Fibroblast of mammary gland (primary cell): ENCODE measurements around the gene CARS1.
A peak's percentile ranks its signal among the peaks of the same experiment; 100 is the strongest.

Experiments
- DNase-seq: peaks from one replicate; pipeline ENCODE4 v3.0.0-alpha.2; 2010; ENCODE audit warnings: low read depth
- H3K4me3 ChIP-seq: 2 replicates; pipeline ENCODE4 v1.5.1; 2011; ENCODE audit warnings: low read depth, mild to moderate bottlenecking, low read length, moderate library complexity; ENCODE audit not compliant: control insufficient read depth
- TF ChIP-seq, protein P1 (sequence below): conservative IDR thresholded peaks from 2 replicates; pipeline ENCODE4 v1.5.1; 2011; ENCODE audit warnings: low read depth, low read length, inconsistent platforms; ENCODE audit not compliant: control insufficient read depth, insufficient read depth

CARS1 gene

DNA sequence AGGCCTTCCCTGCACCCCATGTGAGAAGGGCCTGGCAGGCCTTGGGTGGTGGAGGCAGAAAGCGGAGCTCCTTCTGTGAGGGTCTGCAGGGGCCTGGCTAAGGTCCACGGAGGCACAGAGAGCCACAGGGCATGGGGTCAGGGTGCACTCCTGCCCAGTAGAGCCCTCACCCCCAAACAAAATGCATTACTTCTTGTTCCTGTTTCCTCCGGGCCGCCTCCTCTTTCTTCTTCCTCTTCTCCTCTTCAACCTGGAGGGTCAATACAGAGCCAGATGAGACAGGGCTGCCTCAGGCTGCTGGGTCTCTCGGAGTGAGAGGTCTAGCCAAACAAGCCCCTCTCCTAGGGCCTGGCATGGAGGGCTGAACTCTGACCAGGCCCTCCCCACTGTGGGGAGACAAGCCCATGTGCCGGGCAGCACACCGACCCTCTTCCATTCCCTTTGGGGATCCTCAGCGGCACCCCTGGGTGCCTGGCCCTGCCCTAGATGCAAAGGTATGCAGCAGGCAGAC, 54.8 kb downstream of the CARS1 start:
- no peak overlapping the region for H3K4me3 ChIP-seq
- TF ChIP-seq, protein P1, sequence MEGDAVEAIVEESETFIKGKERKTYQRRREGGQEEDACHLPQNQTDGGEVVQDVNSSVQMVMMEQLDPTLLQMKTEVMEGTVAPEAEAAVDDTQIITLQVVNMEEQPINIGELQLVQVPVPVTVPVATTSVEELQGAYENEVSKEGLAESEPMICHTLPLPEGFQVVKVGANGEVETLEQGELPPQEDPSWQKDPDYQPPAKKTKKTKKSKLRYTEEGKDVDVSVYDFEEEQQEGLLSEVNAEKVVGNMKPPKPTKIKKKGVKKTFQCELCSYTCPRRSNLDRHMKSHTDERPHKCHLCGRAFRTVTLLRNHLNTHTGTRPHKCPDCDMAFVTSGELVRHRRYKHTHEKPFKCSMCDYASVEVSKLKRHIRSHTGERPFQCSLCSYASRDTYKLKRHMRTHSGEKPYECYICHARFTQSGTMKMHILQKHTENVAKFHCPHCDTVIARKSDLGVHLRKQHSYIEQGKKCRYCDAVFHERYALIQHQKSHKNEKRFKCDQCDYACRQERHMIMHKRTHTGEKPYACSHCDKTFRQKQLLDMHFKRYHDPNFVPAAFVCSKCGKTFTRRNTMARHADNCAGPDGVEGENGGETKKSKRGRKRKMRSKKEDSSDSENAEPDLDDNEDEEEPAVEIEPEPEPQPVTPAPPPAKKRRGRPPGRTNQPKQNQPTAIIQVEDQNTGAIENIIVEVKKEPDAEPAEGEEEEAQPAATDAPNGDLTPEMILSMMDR = no peak
- DNase-seq = no peak

DNA sequence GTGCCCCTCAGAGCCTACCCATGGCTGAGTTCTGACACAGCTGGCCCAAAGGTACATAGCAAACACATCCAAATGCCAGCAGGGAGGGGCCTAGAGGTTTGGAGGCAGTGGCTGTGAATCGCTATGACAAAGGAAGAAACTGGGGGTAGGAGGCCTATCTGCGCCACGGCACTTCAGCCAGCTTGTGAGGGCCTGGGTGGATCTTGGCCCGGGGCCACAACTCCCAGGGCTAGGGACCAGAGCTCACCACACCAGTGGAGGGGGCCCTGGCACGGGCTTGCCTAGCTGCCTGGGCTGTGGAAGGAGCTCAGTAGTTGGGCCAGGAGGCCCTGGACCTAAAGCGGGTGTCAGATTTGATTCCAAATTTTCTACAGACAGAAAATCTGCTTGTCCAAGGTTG, 55.7 kb downstream of the CARS1 start:
- DNase-seq = no peak
- TF ChIP-seq, protein P1 = no peak
- H3K4me3 ChIP-seq = no peak overlapping the region

DNA sequence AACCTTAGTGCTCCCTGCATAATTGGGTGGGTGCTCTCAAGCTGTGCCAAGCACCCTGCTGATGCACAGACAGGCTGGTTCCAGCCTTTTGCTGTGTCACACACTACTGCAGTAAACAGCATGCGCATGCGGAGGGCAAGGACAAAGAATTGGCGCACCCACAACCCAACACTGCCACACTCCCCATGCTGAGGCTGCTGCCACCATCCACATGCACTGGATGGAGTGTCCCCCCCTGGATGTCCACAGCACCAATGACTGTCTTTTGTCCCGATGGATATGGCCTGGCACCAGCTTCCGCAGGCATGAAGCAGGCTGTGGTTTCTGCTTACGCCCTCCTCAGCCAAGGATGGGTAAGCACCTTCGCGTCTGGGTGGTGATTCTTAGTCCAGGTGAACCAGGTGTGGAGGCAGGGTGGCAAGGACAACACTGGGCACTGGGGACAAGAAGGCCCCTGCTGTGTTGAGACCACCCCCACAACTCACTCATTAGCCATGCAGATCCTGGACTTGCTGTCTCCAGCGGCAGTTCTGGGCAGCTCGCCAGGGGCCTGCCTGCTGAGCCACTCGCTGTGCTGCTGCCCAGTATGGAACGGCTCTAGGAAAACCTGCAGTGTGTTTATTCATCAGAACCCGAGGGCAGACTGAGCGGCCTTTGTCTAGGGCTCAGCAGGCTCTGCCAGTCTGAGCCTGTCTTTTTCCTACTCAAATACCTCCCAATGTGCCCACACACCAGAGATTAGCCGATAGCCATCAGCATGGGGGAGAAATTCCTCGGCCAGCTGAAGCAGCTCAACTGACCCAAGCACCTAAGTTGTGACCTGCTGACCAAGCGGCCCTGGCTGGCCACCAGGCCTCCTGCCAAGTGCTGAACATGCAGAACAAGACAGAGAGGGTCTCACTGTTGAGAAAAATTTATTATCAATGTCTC, 56.9 kb downstream of the CARS1 start:
- DNase-seq = peak; percentile 53
- TF ChIP-seq, protein P1 = no peak
- no peak overlapping the region for H3K4me3 ChIP-seq

DNA sequence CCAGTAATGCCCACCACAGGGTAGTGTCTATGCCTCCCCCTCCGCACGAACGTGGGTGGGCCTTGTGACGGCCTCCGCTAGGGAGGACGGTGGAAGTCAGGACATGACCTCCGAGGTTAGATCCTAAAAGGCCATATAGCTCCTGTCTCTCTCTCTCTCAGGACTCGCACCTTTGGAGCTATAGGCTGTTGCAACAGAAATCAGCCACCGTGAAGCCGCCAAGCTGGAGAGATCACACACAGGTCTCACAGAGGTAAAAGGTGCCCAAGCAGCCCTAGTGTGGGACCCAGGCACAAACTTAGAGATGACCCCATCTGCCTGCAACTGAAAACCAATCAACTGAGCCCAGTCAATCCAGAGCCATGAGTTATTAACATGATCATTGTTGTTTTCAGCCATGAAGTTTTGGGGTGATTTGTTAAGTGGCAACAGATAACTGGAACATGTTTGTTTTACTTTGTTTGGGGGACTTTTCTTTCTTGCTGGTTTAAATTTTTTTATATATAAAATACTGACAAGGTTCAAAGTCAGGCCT, 57.7 kb downstream of the CARS1 start:
- TF ChIP-seq, protein P1 = no peak
- DNase-seq = no peak
- H3K4me3 ChIP-seq = no peak overlapping the region

DNA sequence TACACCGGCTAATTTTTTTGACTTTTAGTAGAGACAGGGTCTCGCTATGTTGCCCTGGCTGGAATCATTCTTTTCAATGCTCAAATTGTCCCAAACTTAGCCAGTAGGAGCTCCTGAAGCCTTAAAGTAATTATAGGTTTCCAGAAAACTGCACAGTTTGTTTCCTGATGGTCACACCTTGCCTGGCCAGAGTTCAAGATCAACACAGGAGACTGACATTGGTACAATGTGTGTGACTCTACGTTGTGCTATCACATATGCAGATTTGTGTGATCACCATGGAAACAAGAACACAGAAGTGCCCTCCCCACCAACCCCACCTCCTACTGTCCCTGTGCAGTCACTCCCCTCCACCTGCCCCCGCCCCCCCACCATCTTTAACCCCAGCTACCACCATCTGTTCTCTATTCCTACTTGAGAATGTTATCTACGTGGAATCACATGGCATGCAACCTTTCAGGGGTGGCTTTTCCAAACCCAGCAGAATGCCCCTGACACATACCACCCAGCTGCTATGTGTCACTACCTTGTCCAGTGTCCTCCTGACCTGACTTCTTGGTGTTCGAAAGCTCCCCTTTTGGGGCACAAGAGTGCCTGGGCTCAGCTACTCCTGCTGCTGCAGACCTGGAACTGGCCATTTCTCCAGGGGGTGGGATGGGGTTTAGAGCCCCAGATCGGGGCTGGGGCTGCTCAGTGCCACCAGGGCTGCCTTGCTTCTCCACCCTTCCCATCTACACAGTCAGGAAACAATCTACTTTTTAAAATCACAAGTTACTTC, 59.0 kb downstream of the CARS1 start:
- no peak for DNase-seq

DNA sequence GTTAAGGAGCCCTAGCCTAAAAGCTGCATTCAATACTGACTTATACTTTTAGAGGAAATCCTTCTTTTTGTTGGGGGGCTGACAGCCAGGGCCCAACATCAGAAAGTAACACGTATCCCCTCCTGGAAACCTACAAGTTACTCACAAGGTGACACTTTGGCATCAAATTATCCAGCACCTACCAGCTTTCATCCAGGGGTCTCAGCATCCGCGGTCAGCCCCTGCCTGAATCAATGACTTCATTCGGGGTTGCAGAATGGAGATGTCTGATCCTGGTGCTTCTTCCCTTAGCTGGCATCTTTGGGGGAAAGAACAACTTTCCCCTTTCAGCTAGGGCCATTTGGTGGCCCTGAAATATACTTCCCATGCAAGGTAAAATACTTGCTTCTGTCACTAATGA, 59.8 kb downstream of the CARS1 start:
- TF ChIP-seq, protein P1 = no peak
- no peak for DNase-seq
- no peak overlapping the region for H3K4me3 ChIP-seq

More for the DNA sequence above, 59.0 kb downstream of the CARS1 start:
- TF ChIP-seq, protein P1 = no peak
- no peak overlapping the region for H3K4me3 ChIP-seq
